KOPT-K1 (cell line): ENCODE data around the gene CPLX3.

Experiments used
- H3K27ac ChIP-seq: fragments of 200-600 bp; sonication (generic); 2 replicates; pipeline ENCODE4 v1.5.1; 2016; ENCODE audit warnings: antibody characterized with exemption, mild to moderate bottlenecking, low read depth, low read length; ENCODE audit not compliant: poor library complexity, severe bottlenecking
- H3K36me3 ChIP-seq: fragments of 200-600 bp; sonication (generic); 2 replicates; pipeline ENCODE4 v1.5.1; 2017; ENCODE audit warnings: antibody characterized with exemption, mild to moderate bottlenecking, low read length, moderate library complexity; ENCODE audit not compliant: insufficient read depth
- H3K9me3 ChIP-seq: fragments of 200-600 bp; sonication (generic); 2 replicates; pipeline ENCODE4 v1.5.1; 2017; ENCODE audit warnings: antibody characterized with exemption, low read length, mild to moderate bottlenecking; ENCODE audit not compliant: insufficient read depth, poor library complexity, severe bottlenecking

CPLX3 gene

DNA sequence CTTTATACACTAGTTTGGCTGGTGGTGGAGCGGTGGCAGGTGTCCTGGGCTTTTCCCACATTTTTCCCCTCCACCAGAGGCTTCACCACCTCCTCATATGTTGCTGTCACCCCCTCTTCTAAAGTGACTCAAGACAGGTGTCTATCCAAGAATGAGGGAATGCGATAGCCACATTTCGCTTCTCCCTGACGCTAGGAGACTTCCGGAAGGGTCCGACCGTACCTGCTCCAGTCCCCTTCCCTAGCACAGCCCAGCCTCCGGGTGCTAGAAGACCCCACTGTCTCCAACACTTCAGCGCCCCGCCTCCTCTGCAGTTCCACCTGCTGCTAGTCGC, 46.2 kb downstream of the CPLX3 start:
- H3K9me3 ChIP-seq, result peaks cover 9% of the 10 kb centered on the region
- H3K27ac ChIP-seq, result peak overlapping the region; percentile 74
- peaks cover 24% of the 10 kb centered on the region; the same call in 1 of the 2 replicates for H3K36me3 ChIP-seq

DNA sequence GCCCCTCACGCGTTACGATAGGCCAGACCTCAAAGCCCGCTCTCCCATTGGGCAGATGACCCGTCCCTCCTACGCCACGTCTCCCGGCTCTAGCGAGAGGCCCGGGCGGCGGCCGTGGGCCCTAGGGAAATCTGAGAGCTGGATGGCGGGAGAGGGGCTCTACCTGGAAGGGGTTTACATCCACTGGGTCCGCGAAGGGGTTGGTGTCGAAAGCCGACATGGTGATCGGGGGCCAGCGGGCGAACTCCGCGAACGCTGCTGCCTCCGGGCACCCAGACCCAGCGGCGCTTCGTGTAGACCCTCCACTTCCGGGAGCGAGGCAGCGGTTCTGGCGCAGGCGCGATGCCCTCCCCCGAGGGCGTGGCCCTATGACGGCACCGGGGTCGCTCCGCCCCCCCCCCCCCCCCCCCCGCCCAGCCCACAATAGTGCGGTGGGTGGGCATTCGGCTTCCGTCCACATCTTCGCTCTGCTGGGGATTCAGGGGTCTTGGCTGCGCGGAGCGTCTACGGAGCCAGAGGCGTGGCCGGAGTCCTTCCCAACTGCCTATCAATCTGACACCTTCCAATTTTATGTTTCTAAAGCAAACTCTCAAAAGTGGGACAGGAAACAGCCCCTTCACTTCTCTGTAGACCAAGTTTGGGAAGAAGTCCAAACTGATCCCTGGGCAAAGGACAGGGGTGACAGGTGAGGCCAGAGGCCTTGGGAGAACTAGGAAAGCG, 46.8 kb downstream of the CPLX3 start, which contains the start of gene SCAMP2:
Gene SCAMP2, minus strand, starts transcription at position 330 of the 720 bp plus-strand sequence. Its CDS starts 110 bp downstream, at position 220.
- Histone ChIP-seq H3K9me3 (peaks cover 4% of the 10 kb centered on the region), H3K36me3 (peaks cover 18% of the 10 kb centered on the region; the same call in 1 of the 2 replicates), H3K27ac (peak within 1 kb of the TSS; percentile 74)

DNA sequence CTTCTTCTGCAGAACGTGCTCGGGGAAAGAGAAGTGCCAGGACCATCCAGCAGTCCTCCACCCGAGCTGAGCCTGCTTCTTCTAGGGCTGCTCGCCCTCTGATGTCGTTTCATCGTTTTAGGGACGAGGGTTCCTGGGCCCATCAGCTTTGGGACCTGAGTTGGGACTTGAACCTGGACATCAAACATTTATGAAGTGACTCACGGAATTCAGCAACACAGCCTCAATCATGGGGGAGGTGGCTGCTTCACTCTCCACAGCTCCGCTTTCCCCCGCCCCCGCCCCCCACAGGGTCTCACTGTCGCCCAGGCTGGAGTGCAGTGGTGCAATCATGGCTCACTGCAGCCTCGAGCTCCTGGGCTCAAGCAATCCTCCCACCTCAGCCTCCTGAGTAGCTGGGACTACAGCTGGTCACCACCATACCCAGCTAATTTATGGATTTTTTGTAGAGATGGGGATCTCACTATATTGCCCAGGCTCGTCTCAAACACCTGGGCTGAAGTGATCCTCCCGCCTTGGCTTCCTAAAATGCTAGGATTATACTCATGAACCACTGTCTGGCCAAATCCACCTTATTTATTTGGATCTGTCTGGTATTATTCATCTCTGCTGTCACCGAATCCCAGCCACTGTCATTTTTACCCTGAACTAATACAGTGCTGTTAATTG, 47.5 kb downstream of the CPLX3 start:
- H3K36me3 ChIP-seq, result peaks cover 11% of the 10 kb centered on the region; the same call in 1 of the 2 replicates
- no peaks in the 10 kb centered on the region for H3K9me3 ChIP-seq
- H3K27ac ChIP-seq, result peak overlapping the region; percentile 39

DNA sequence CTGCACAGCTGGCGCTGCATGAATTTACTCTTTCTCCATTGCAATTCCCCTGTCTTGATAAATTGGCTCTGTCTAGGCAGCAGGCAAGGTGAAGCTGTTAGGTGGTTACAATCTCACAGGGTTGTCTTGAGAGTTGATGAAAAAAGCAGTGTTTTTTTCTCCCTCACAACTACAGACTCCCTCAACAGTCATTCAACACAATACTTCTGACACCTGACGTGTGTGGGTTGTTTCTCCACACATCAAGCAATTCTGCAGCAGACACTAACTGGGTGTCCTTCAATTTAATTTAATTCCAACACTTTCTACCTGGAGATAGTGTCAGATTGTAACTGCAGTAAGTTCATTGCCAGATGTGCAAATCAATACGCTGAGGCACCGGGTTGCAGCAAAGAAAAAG, 51.8 kb downstream of the CPLX3 start:
- no peak overlapping the region for H3K27ac ChIP-seq
- peaks cover 13% of the 10 kb centered on the region for H3K9me3 ChIP-seq
- no peaks in the 10 kb centered on the region for H3K36me3 ChIP-seq
